EH (cell line): ENCODE results near the gene ZNF581.

Experiments used
- DNase-seq: peaks from one replicate; pipeline ENCODE4 v3.0.0-alpha.2; 2015; ENCODE audit warnings: low read depth

ZNF581 gene

DNA sequence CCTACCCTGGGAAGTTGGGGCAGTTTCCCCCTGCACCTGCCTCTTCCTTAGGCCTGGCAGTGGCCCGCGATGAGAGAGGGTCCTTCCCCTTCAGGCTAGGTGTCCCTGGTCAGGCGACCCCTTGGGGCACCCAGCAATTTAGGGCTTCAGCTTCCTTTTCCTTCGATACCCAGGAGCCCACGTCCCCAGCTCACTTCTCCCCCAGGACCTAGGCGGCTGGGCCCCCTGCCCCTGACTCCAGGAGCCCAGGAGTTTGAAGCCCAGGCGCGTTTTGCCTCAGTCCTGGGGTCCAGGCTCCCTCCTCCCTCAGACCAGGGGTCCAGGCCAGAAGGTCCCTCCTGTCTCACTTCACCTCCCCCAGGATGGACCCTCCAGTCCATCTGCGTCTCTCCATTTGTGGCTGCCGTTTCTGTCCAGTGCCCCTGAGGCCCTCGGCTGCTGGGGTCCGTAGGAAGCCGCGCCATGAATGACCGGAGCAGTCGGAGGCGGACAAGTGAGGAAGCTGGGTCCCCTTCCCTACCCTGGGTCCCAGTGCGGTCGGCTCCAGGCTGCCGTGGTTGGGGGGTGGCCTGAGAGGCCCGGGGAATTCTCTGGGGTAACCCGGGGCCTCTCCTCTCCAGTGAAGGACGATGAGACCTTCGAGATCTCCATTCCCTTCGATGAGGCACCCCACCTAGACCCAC, 5.3 kb downstream of the ZNF581 start:
- DNase-seq: no peak

DNA sequence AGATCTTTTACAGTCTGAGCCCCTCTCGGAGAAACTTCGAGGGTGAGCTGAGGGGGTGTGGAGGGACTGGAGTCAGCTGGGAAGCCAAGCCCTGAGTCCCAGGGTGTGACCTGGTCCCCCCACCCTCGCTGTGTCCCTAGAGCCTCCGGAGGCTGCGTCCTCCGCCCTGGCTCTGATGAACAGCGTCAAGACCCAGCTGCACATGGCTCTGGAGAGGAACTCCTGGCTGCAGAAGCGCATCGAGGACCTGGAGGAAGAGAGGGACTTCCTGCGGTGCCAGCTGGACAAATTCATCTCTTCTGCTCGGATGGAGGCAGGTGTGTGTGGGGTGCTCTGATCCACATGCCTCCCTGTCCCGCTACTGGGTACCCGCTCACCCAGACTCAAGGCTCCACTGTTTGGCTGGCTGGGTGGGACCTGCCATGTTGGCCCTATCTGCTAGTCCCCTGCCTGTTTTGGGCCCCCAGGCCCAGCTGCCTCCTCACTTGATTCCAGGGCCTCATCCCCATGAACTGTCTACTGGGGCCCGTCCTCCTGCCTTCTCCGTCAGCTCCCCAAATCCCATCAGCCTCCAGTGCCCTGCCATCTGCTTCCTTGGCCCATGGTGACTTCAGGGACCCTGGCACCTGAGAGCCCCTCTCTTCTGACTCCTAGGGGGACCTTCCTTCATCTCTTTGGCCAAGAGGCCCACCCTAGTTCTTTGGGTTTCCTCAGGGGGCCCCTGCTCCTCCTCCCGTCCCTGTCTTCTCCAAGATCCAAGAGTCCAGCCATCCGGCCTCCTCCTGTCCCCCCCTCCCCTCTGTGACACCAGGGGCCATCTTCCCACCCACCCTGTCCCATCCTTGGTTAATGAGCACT, 6.0 kb downstream of the ZNF581 start:
- no peak for DNase-seq

GRCh38 chr19:55650126-55650557, 6.7 kb downstream of the ZNF581 start:
- DNase-seq: no peak

GRCh38 chr19:55650602-55651230, 7.3 kb downstream of the ZNF581 start:
- no peak for DNase-seq

- DNase-seq: no peak
Observed at GRCh38 chr19:55651236-55651635, 7.8 kb downstream of the ZNF581 start.

DNA sequence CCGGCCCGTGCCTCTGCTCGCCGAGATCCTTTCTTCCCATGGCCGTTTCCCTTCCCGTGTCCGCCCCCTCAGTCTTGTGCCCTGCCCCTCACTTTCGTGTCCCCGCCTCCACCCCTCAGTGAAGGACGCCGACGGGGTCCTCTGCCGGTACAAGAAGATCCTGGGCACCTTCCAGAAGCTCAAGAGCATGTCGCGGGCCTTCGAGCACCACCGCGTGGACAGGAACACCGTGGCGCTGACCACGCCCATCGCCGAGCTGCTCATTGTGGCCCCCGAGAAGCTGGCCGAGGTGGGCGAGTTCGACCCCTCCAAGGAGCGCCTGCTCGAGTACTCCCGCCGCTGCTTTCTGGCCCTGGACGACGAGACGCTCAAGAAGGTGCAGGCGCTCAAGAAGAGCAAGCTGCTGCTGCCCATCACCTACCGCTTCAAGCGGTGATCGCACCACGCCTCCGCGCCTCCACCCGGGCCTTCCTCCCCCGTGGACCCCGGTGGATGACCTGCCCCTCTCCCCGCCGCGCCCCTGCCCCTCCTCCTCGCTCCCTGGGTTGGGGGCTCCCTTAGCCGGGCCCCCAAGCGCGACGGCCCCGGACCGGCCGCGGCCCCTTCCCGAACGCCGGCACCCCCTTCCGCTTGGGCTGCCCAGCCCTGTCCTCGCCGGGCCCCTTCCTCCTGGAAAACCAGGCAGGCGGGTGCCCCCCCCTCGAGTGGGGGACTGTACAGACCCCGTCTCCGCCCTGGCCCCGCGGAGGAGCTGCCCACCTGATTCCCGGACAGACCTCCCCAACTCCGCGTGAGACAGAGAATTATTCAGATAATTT, 9.1 kb downstream of the ZNF581 start:
- DNase-seq: no peak

GRCh38 chr19:55653651-55654322, 10.3 kb downstream of the ZNF581 start:
- peak; percentile 99 for DNase-seq

GRCh38 chr19:55654323-55654867, 10.9 kb downstream of the ZNF581 start:
- DNase-seq: peak; percentile 100

- peak; percentile 91 for DNase-seq
Observed at GRCh38 chr19:55654868-55655647, 11.6 kb downstream of the ZNF581 start, which contains the start of gene U2AF2. U2AF2 (plus strand) TSS chr19:55655035; CDS start chr19:55655105, 70 bp downstream.

DNA sequence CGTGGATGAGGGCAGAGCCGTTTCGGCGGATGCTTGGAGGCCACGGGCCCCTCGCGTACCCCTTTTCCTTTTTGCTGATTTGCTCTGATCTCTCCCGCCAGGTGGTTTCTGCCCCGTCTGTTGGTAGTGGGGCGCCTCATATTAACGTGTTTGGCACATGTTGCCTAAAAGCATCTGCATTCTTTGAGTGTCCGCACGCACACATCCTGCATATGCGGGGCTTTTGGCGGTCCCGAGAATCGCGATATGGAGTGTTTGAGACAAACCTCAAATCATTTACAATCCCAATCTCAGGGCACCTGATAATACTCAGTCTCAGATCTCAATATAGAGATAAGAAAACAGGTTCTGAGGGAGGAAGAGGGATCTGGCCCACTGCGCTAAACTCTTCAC, 12.2 kb downstream of the ZNF581 start:
- no peak for DNase-seq

- no peak for DNase-seq
Observed at GRCh38 chr19:55656552-55656951, 13.1 kb downstream of the ZNF581 start.

- peak; percentile 20 for DNase-seq
Observed at GRCh38 chr19:55656988-55657747, 13.7 kb downstream of the ZNF581 start.

DNA sequence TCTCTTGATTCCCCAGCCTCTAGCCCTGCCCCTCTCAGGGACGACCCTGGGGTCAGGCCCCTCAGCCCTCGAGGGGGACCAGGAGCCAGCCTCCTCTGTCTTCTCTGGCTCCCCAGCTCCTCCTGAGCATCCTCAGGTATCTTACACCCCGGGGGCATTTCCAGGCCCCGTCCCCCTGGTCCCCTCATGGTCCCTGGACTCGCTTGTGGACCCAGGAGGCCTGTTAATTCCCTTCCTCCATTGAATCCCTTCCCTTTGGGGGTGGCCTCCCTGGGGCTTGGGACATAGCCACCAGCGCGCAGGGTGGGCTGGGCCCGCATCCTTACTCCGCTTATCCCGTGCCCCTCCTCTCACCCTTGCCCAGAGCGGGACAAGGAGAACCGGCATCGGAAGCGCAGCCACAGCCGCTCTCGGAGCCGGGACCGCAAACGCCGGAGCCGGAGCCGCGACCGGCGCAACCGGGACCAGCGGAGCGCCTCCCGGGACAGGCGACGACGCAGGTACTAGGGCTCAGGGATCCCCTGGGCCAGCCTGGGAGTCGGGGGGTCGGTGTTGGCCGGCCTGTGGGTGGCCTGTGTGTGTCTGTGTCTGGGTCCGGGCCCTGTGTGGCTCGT, 15.5 kb downstream of the ZNF581 start:
- no peak for DNase-seq

DNA sequence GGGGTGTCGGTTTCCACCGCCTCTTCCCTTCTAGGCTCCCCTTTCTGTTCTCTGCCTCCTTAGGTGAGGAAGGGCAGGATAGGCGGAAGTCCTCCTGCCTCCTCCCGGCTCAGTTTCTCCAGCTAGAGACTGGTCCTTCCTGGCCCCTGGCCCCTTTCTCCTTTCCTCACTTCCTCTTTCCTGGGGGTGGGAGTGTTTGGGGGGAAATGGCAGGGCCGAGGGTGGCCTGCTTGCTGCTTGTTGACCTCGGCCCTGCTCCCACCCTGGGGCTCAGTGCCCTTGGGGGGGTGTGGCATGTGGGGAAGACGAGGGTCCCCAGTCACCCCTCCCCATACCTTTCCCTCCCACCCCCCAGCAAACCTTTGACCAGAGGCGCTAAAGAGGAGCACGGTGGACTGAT, 16.4 kb downstream of the ZNF581 start:
- no peak for DNase-seq

GRCh38 chr19:55660404-55660803, 17.0 kb downstream of the ZNF581 start:
- DNase-seq: no peak

DNA sequence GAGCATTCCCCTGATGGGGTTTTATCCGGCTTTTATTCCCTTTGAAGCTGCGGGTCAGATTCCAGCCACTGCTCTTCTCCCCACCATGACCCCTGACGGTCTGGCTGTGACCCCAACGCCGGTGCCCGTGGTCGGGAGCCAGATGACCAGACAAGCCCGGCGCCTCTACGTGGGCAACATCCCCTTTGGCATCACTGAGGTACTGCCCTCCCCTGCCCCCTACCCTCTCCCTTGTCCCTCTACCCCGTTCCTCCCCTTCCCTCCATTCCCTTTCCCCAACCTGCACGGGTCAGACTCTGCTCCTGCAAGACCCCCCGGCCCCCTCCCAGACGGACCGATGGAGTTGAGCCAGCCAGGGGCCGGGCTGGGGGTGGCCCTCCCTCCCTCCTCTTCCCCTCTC, 17.5 kb downstream of the ZNF581 start:
- no peak for DNase-seq

- DNase-seq: no peak
Observed at GRCh38 chr19:55661826-55662225, 18.4 kb downstream of the ZNF581 start.

DNA sequence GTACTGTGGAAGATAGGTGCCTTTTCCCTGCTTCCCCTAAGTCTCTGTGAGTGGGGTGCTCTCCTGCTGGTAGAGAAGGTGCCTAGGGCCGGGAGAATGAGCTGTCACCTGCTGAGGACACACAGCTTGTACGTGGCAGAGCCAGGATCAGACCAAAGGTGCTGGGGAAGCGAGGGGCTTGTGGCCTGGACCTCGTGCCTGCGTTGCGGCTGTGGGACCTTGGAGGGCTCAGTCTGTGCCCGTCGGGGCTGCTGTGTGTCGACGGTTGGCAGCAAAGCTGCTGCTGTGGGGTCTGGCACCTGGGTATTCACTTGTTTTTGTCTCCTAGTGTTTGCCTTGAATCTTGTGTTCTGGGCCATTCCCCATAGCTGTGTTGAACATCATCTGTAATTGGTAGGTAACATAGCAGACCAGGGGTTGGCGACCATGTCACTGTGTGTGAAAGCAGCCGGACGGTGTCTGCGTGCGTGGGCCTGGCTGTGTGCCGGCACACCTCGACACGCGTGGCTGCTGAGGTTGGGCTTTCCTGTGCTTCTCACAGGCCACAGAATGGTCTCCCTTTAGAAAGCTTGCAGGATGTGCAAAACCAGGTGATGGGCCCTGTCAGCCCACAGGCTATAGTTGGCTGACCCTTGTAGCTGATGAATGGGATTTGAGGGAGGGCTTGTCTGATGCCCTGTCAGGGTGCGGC, 20.5 kb downstream of the ZNF581 start:
- no peak for DNase-seq
